NAMALWA (cell line): ENCODE results near the gene EGFLAM.

ENCODE experiments used
- DNase-seq: peaks from one replicate; pipeline ENCODE4 v3.0.0-alpha.2; 2015; ENCODE audit warnings: low spot score

The EGFLAM gene

DNA sequence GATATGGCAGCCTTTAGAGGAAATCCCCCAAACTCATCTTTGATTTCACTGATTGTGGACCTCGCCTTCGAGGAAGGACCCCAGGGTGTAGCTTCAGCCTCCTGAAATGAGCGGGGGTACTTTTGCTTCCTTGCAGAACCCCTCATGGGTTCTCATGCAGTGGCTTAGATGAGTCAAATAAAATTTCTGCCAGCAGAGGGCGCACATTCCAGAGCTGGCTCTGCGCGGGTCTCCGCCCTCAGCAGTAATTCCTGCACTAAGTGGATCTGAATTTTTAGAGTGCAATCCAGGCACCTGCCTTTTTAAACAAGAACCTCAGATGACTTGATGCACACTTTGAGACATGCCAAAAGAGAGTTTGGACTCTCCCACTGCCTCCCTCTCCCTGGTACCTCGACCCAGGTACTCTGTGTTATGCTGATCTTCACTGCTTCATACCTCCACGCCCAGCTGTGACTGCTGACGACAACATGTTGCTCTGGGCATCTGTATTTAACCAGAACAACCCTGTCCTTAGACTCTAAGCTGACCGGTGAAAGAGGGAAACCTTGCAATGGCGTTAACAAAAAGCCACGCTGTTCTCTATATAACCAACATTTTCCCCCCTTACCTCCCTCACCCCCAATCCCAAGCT is 7.3 kb downstream of the EGFLAM start:
- DNase-seq = peak; percentile 71

DNA sequence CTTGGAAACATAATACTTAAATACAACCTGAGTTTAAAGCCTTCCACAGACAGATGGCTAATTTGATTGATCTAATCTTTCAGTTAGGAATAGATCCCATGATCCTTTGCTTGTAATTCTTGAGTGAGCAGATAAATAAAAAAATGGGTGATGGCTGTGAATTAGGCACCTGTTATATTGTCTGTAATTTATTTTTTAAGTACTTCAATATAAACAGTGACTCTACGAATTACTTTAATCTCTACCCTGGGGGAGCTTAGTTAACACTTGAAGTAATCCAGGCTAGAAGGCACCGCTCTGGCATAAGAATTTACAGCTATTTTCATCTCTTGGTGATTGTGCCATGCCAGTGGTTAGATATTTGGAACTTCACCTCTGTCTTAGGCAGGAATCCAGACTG is 9.0 kb downstream of the EGFLAM start:
- DNase-seq = no peak

DNA sequence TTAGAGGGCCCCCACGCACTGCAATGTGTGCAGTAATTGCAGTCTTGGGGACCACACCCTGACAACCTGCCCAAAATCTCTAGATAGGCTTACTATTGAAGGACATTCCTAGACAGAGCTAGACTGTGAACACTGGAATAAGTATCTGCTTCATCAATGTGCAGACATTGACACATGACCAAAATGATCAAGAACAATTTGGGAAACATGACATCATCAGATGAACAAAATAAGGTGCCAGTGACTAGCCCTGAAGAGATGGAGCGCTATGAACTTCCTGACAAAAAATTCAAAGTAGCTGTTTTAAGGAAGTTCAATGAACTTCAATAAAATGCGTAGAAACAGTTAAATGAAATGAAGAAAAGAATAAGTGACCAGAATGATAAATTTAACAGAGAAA is 15.3 kb downstream of the EGFLAM start:
- no peak for DNase-seq

DNA sequence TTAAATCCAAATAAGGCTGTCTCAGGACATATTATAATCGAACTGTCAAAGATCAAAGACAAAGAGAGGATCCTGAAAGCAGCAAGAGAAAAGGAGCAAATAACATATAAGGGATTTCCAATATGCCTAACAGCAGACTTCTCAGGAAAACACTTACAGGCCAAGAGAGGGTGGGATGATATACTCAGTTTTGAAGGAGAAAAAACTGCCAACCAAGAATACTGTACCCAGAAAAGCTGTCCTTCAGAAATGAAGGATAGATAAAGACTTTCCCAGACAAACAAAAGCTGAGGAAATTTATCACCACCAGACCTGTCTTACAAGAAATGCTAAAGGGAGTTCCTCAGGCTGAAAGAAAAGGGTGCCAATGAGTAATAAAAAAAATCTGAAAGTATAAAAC is 16.0 kb downstream of the EGFLAM start:
- no peak for DNase-seq

DNA sequence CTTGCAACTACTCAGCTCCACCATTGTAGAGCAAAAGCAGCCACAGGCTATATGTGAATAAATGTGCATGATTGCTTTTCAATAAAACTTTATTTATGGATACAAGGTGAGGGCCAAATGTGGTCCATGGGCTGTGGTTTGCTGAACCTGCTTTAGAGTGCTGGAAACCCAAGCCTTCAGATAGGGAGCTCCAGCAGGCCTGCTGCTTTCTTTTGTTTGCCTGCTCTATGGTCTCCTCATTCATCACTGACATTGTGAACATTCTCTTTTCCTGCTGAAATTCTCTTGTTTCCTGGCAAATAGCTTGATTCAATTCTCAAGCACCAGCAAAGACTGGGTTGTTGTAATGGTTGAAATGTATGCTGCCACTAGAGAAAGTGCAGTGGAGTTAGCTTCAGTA is 26.0 kb downstream of the EGFLAM start:
- no peak for DNase-seq

DNA sequence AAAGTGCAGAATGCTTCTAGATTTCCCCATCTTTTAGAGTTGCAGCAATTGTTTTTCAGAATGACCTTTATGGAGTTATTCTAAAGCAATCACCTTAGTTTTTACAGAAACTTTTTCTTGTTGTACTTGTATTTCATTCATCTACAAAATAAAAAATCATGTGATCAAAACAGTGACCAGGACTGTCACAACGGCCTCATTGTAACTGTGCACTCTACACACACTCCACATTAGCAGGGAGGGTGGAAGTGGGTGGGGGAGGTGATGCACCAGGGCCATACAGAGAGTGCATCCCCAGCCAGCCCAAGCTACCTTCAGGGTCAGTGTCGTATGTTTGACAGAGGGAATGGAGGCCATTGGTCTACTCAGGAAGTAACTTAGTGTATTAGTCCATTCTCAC is 26.9 kb downstream of the EGFLAM start:
- no peak for DNase-seq

DNA sequence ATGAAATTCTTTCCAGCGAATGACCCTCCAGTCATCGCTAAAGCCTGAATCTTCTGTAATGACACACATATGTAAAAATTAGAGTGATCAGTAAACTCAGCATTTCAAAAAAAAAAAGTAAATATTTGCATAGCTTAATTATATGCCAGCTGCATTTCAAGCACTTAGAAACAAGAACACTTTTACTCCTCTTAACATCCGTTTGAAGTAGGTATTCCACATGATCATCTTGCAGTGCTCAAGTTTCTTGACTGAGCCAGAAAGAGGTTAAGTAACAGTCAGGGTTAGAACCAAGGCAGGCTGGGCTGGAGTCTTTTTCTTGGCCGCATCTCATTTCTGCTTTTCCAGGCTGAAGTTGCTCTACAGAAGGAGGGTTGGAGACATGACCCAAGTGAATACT is 27.6 kb downstream of the EGFLAM start:
- DNase-seq = no peak

DNA sequence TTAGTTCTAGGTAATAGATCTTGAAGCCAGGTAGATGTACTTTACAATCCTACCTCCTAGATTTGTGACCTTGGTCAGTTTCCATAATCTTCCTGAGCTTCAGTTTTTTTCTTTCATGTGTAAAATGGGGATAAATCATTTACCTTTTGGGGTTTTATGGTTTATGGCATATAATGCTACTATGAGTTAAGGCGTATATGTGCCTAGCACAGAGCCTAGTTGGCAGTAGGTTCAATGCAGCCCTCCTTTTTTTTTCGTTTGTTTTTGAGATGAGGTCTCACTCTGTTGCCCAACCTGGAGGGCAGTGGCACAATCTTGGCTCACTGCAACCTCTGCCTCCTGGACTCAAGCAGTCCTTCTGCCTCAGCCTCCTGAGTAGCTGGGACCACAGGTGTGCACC is 28.8 kb downstream of the EGFLAM start:
- no peak for DNase-seq

DNA sequence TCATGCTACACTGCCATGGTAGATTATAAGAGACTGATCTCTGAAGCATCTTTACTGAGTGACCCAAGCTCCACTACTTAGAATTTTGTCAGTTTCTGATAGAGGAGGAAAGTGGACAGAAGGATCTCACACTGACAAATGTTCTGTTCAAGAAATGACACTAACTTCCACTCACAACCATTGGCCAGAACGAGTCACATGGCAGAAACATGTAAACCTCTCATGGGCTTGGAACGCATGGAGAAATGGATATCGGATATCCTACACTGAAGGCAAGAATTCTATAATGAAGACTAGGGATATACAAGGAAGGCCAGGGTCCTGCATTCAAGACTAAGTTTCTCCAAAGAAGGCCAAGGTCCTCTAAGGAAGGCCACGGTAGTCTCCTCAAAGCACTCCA is 31.1 kb downstream of the EGFLAM start:
- DNase-seq = no peak

DNA sequence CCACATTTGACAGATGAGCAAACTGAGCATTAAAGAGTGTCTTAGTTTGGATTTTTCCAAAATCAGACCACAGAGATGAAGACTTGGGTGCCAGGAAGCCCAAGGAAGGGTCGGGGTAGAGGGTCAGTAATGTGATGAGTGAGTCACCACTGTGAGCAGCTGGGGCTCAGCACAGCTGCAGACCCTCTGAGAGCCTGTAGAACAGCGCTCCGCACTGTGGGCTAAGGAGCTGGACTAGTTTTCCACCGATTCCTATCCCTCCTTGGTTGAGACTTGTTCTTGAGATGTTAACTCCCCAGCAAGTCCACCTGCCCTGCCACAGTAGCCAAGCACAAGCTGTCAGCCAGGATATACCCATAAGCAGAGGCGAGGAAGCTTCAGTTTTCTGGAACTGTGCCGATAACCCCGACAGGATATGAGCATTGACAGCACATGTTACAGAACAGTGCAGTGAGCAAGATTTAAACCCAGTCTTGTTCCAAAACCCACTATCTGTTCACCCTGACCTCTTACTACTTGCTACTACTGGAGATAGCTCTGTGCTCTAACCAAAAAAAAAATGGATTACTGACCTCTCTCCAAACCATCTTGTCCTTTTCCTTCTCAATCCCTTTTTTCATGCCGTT is 31.8 kb downstream of the EGFLAM start:
- no peak for DNase-seq

DNA sequence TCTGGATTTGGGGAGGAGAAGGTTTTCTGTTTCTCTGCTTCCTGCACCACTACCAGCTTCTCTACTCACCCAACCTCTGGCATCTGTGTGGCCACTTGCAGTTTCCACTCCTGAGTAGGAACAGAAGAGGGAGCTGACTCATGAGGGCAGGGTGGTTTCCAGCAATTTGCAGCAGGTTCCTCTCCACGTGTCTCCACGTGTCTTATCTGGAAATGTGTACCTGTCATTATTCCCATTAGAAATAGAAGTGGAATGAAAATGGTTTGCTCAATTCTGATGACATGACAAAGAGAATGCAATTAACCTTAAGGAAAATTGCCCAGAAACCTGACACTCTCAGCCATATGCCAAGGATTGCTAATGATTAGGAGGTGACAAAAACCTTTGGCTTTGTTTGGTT is 33.0 kb downstream of the EGFLAM start:
- DNase-seq = no peak

DNA sequence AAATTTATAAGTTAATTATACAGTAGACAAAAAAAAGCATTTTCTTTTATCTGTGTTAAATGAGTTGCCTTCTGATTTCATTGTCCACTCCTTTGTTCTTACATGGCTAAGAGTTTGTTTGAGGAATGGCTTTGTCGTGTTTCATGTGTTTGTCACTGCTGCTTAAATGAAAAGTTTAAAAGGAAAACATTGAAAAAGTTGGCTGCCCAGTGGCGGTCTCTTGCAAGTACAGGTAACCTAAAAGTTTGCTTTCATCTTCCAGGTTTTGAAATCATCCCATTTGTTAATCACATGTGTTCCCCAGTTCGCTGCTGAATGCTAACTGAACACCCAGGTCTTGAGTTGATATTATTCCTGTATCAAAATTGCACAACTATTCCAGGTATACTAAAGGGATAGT is 33.9 kb downstream of the EGFLAM start:
- DNase-seq = no peak

DNA sequence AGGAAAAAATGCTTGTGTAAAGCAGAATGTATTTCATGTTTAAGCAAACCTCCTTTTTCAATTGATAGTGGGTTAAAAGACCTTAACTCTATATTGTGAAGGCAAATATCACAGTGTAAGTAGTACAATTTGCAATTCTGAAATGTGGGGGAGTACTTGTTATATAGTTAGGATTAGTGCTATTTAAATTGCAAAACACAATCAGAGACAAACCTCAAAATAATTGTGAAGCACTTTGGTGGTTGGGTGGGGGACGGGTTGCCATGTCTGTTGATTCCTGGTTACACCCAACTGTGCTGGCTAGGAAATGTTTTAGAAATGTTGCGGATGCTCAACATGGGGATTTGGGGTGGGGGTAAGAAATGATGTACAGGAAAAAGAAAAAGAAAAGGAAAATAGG is 37.4 kb downstream of the EGFLAM start:
- no peak for DNase-seq

DNA sequence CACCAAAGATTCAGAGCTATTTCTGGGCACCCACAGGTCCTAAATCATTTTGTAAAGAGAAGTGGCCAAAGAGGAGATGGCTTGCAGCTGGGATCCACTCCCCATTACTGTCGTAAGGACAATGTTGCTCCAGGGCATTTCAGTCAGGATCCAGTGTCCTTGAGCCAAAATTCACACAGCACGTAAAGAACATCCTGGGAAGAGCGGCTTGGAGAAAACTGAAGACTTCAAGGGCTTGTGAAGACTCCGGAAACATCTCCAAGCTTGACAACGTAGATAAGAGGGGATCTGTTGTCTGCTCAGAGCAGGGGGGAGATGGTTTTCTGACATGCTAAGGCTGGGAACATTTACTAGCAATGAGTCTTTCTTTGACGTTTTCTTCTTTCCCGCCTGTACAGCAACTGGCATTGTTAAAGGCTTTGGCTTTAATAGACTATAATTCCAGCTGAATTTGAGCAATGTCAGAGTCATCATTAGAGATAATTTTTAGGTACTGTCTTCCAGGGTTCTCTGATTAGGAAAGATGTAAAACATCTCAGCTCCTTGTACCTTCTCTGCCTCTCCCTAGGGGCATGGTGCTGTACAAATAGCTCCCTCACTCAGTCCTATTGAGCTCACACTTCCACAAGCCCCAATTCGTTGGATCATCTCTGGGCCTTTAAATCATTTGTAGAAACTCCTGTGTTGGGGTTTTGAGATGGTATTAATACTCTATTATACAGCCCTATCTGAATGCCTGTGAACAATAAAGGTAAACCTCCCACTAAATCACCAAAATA is 39.7 kb downstream of the EGFLAM start:
- DNase-seq = no peak

DNA sequence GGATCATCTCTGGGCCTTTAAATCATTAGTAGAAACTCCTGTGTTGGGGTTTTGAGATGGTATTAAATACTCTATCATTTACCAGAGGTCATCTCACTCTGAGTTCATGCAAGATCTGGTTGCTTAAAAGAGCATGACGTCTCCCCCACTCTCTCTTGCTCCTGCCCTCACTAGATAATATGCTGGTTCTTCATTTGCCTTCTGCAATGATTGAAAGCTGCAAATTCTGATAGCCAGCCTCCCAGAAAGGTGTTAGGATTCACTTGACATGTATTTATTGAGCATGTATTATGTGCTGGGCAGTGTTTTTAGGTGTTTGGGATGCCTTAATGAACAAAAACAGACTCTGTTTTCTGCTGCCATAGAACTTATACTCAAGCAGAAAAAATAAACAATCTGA is 41.2 kb downstream of the EGFLAM start:
- DNase-seq = no peak

DNA sequence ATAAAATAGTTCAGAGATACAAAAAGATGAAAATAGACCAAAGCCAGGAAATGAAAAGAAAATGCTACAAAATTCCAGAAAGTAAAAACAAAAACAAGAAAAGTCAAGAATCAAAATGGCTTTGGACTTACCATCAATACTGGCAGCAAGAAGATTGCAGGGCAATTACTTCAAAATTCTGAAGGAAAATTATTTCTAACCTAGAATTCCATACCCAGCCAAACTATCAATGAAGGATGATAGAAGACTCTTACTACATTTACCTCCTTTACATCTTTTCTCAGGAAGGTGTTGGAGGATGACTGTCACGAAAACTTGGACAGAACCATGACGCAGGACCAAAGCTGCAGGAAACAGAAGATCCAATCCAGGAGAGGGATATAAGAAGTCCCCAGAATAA is 46.8 kb downstream of the EGFLAM start:
- no peak for DNase-seq

DNA sequence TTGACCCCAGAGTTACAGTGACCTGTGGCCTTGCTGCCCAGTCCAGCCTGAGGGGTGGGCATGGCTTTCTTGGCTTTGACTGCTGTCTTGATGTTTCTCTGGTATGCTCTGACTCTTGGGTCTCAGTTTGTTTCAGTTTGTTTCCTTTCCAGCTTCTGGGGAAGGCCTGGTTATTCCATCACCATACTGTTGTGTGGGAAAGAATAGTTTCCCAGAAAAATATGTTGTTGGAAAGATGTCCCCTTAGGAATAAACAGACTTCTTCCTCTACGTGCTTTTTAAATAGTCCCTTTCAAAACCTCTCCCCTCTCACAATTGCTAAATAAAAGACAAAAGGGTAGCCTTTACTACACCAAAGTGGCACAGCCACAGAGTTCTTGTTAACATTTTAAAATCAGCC is 49.5 kb downstream of the EGFLAM start:
- no peak for DNase-seq

DNA sequence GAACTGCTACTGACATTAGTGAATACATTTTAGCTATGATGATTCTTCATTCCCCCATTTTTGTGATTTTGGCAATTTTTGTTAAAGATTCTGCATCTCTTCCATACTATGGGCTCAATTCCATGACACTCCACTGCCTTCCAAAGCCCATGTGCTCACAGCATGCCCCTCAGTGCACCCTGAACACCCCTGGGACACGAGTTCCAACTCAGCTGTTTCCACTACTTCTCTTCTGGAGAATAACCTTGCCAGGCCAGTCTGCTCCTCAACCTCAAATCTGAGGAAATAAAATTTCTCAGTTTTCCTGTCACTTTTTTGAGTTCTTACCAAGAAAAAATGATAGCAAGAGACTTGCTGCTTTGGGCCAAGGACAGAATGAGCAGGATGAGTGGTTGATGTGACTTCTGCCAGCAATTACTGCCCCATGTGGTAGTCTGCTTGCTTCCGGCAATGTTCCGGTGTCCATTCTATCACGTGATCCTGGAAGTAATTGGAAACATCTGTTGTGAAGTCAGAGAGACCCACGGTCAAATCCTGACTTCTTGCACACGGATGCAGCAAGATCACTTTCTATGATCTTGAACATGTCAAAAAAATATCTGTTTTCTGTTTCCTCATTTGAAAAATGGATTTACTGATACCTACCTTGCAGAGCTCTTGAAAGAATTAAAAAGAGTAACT is 58.3 kb downstream of the EGFLAM start:
- DNase-seq = no peak

DNA sequence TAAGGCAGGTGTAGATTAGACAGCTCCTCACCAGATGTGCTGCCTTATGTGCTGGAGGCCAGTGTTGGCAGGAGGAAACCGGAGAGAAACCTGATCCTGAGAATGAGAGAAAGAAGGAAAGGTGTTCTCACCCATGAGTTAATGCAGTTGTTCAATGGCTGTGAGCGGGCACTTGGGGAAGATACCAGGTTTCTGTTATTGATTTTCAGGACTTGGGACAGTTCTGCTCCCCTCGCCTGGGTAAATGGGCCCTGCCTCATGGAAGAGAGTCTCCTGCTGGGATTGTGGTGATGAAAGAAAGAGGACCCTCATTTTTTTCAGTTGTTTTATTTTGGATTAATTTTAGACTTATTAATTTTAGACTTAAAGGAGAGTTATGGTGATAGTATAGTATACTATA is 59.5 kb downstream of the EGFLAM start:
- DNase-seq = no peak

DNA sequence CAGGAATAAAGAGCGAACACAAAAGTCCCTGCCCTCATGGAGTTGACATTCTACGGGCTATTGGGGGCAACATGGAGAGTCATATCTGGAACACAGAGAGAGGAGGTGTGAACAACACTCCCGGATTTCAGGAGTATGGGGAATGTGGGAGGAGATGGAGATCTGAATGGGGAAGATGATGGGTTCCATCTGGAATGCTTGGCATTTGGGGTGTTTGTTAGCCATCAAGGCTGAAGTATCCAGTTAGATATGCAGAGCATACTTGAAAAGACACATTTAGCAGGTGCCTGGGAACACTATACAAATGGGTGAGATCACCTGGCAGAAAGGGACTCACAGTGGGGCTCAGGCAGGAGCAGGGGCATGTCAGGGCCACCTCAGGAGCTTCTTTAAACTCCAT is 61.1 kb downstream of the EGFLAM start:
- no peak for DNase-seq

DNA sequence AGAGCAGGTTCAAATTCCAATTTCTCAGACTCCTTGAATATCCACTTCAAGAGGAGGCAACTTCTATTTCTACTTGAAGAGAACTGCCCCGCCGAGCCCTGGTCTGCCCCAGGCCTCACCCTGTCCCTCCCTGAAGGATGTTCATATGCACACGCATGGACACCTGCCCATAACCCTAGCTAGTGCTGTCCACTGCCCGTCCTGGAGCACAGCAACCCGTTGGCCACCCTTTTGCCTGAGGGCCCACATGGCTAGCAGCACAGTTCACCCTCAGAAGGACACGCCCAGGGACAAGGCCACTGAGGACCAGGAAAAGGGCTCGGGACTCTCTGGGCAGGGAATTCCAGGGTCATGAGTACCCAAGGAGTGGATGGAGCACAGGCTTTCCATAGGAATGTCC is 63.6 kb downstream of the EGFLAM start:
- no peak for DNase-seq

DNA sequence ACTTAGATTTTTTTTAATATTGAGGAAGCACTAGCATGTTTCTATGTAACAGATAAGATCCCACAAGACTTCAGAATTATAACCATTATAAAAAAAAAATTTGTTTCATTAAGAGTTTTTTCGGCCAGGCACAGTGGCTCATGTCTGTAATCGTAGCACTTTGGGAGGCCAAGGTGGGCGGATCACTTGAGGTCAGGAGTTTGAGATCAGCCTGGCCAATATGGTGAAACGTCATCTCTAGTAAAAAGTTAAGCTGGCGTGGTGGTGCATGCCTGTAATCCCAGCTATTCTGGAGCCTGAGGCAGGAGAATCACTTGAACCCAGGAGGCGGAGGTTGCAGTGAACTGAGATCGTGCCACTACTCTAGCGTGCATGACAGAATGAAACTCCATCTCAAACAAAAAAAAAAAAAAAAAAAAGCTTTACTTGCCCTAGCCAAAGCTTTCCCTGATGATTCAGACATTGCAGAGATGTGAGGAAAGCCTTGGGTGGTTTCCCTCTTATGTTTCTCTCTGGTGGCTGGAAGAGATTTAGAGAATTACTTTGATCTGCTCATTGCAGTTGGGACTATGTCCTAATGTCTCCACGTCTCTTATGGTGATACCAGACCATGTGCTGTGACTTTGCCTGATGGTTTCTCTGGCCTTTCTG is 65.4 kb downstream of the EGFLAM start:
- DNase-seq = no peak
